Measurements from ENCODE around the gene RUNX2.

The RUNX2 gene

GRCh38 chr6:45563041-45563440, 234.9 kb downstream of the RUNX2 start:
- no peak for DNase-seq

- no peak for DNase-seq
Measured at GRCh38 chr6:45563844-45564243, 235.7 kb downstream of the RUNX2 start.

GRCh38 chr6:45566882-45567281, 238.8 kb downstream of the RUNX2 start:
- DNase-seq, result no peak

GRCh38 chr6:45567879-45568278, 239.7 kb downstream of the RUNX2 start:
- DNase-seq, result no peak

GRCh38 chr6:45568626-45569025, 240.5 kb downstream of the RUNX2 start:
- DNase-seq, result no peak

- DNase-seq, result no peak
Measured at GRCh38 chr6:45569210-45569945, 241.2 kb downstream of the RUNX2 start.

- DNase-seq, result no peak
Measured at GRCh38 chr6:45571159-45571558, 243.0 kb downstream of the RUNX2 start.

GRCh38 chr6:45572833-45573232, 244.7 kb downstream of the RUNX2 start:
- DNase-seq, result no peak

- DNase-seq, result no peak
Measured at GRCh38 chr6:45574014-45574461, 245.9 kb downstream of the RUNX2 start.

GRCh38 chr6:45574885-45575284, 246.8 kb downstream of the RUNX2 start:
- no peak for DNase-seq

- no peak for DNase-seq
Measured at GRCh38 chr6:45576648-45577624, 248.8 kb downstream of the RUNX2 start.

- no peak for DNase-seq
Measured at GRCh38 chr6:45577836-45578504, 249.8 kb downstream of the RUNX2 start.

- no peak for DNase-seq
Measured at GRCh38 chr6:45584127-45584526, 256.0 kb downstream of the RUNX2 start.

GRCh38 chr6:45586216-45587171, 258.4 kb downstream of the RUNX2 start:
- DNase-seq, result no peak

- DNase-seq, result no peak
Measured at GRCh38 chr6:45587229-45588060, 259.3 kb downstream of the RUNX2 start.

GRCh38 chr6:45589367-45589766, 261.2 kb downstream of the RUNX2 start:
- DNase-seq, result no peak

GRCh38 chr6:45590226-45590625, 262.1 kb downstream of the RUNX2 start:
- no peak for DNase-seq

- no peak for DNase-seq
Measured at GRCh38 chr6:45590696-45591184, 262.6 kb downstream of the RUNX2 start.

GRCh38 chr6:45591306-45591705, 263.2 kb downstream of the RUNX2 start:
- no peak for DNase-seq

- no peak for DNase-seq
Measured at GRCh38 chr6:45591890-45592289, 263.8 kb downstream of the RUNX2 start.

- DNase-seq, result no peak
Measured at GRCh38 chr6:45592991-45593390, 264.9 kb downstream of the RUNX2 start.
